ENCODE measurements around the gene OR2V2. TPM values are rescaled to one million over a fixed set of nuclear protein-coding genes. Genes with fewer than 3 reads are reported as not detected.
A peak's percentile ranks its signal among the peaks of the same experiment; 100 is the strongest.

OR2V2 gene
- total and polyA plus RNA-seq, 10 of the 15 experiments (the other 5 are each of a cell fraction or from before 2014, with no cell fraction given) = 0.26 TPM; not detected in 9

DNA sequence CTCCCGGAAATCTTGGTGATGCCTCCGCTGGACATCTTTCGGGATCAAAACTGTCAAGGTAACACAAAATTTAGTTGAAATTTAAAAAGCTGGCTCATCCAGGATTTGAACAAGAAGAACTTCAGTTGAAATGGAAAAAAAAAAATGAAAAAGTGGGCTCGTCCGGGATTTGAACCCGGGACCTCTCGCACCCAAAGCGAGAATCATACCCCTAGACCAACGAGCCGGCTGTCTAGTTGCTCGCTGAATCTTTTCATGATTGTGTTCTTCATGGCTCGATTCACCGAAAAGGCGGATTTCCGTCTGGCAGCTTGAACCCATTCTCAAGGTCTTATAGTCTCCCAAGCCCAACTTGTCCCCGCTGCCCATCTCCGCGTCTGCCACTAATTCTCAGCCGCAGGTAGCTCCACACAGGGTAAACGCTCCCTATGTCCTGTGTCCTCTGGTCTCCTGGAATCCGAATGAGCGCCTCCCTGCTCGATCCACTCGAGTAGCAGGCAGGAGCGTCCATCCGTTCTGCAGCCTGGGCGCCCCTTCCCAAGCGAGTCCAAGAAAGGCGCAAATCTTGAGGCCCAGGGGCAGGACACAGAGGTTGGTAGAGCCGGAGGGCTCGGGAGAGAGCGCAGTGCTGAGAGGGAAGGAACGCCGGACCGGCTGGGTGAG, 41.4 kb downstream of the OR2V2 start (continued):
- TF ChIP-seq, protein P1, sequence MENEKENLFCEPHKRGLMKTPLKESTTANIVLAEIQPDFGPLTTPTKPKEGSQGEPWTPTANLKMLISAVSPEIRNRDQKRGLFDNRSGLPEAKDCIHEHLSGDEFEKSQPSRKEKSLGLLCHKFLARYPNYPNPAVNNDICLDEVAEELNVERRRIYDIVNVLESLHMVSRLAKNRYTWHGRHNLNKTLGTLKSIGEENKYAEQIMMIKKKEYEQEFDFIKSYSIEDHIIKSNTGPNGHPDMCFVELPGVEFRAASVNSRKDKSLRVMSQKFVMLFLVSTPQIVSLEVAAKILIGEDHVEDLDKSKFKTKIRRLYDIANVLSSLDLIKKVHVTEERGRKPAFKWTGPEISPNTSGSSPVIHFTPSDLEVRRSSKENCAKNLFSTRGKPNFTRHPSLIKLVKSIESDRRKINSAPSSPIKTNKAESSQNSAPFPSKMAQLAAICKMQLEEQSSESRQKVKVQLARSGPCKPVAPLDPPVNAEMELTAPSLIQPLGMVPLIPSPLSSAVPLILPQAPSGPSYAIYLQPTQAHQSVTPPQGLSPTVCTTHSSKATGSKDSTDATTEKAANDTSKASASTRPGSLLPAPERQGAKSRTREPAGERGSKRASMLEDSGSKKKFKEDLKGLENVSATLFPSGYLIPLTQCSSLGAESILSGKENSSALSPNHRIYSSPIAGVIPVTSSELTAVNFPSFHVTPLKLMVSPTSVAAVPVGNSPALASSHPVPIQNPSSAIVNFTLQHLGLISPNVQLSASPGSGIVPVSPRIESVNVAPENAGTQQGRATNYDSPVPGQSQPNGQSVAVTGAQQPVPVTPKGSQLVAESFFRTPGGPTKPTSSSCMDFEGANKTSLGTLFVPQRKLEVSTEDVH (IDR thresholded peaks at IDR 0.05; ENCODE audit: low read depth, partially characterized antibody) = no peak
- TF ChIP-seq CBX5 (IDR thresholded peaks at IDR 0.05; ENCODE audit: low read depth) (no peak), ZNF384 (IDR thresholded peaks at IDR 0.05; ENCODE audit: borderline replicate concordance, low read depth, low read length) (no peak), SIN3A (IDR thresholded peaks at IDR 0.05; ENCODE audit: low read depth, low read length) (no peak), FOS (IDR thresholded peaks at IDR 0.05; ENCODE audit: borderline replicate concordance, extremely low read depth, insufficient read length) (no peak), ETV6 (conservative IDR thresholded peaks at IDR 0.05 in 1 of 2, IDR thresholded peaks at IDR 0.05 in 1 of 2; ENCODE audit: borderline replicate concordance in 1 of 2, low read depth in 1 of 2) (peak in 1 of 2 experiments; percentile 27; a peak in 1 of 4 replicates), POLR2AphosphoS5 (IDR thresholded peaks at IDR 0.05; ENCODE audit: low read length) (no peak), ZNF217 (IDR thresholded peaks at IDR 0.05) (no peak), MEF2B (IDR thresholded peaks at IDR 0.05; ENCODE audit: partially characterized antibody, poor library complexity, severe bottlenecking) (peak; percentile 1), POU2F2 (IDR thresholded peaks at IDR 0.05; ENCODE audit: borderline replicate concordance, low read depth, low read length) (no peak), SMC3 (IDR thresholded peaks at IDR 0.05; ENCODE audit: borderline replicate concordance, low read length) (no peak), CEBPB (IDR thresholded peaks at IDR 0.05; ENCODE audit: borderline replicate concordance in 1 of 2, low read depth in 2 of 2, low read length in 2 of 2) (no peak), STAT3 (IDR thresholded peaks at IDR 0.05; ENCODE audit: low read depth, low read length) (no peak), BHLHE40 (IDR thresholded peaks at IDR 0.05; ENCODE audit: borderline replicate concordance in 1 of 2, low read depth in 2 of 2, low read length in 1 of 2) (no peak), SMARCA5 (IDR thresholded peaks at IDR 0.05) (peak; percentile 88; the same call in 1 of the 2 replicates)
- TF ChIP-seq, protein P2, sequence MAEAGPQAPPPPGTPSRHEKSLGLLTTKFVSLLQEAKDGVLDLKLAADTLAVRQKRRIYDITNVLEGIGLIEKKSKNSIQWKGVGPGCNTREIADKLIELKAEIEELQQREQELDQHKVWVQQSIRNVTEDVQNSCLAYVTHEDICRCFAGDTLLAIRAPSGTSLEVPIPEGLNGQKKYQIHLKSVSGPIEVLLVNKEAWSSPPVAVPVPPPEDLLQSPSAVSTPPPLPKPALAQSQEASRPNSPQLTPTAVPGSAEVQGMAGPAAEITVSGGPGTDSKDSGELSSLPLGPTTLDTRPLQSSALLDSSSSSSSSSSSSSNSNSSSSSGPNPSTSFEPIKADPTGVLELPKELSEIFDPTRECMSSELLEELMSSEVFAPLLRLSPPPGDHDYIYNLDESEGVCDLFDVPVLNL (IDR thresholded peaks at IDR 0.05; ENCODE audit: low read depth, low read length) = no peak
- TF ChIP-seq, protein P3, sequence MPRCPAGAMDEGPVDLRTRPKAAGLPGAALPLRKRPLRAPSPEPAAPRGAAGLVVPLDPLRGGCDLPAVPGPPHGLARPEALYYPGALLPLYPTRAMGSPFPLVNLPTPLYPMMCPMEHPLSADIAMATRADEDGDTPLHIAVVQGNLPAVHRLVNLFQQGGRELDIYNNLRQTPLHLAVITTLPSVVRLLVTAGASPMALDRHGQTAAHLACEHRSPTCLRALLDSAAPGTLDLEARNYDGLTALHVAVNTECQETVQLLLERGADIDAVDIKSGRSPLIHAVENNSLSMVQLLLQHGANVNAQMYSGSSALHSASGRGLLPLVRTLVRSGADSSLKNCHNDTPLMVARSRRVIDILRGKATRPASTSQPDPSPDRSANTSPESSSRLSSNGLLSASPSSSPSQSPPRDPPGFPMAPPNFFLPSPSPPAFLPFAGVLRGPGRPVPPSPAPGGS (IDR thresholded peaks at IDR 0.05; ENCODE audit: borderline replicate concordance, insufficient read depth, low read depth, low read length, poor library complexity, severe bottlenecking) = no peak
- TF ChIP-seq, protein P4, sequence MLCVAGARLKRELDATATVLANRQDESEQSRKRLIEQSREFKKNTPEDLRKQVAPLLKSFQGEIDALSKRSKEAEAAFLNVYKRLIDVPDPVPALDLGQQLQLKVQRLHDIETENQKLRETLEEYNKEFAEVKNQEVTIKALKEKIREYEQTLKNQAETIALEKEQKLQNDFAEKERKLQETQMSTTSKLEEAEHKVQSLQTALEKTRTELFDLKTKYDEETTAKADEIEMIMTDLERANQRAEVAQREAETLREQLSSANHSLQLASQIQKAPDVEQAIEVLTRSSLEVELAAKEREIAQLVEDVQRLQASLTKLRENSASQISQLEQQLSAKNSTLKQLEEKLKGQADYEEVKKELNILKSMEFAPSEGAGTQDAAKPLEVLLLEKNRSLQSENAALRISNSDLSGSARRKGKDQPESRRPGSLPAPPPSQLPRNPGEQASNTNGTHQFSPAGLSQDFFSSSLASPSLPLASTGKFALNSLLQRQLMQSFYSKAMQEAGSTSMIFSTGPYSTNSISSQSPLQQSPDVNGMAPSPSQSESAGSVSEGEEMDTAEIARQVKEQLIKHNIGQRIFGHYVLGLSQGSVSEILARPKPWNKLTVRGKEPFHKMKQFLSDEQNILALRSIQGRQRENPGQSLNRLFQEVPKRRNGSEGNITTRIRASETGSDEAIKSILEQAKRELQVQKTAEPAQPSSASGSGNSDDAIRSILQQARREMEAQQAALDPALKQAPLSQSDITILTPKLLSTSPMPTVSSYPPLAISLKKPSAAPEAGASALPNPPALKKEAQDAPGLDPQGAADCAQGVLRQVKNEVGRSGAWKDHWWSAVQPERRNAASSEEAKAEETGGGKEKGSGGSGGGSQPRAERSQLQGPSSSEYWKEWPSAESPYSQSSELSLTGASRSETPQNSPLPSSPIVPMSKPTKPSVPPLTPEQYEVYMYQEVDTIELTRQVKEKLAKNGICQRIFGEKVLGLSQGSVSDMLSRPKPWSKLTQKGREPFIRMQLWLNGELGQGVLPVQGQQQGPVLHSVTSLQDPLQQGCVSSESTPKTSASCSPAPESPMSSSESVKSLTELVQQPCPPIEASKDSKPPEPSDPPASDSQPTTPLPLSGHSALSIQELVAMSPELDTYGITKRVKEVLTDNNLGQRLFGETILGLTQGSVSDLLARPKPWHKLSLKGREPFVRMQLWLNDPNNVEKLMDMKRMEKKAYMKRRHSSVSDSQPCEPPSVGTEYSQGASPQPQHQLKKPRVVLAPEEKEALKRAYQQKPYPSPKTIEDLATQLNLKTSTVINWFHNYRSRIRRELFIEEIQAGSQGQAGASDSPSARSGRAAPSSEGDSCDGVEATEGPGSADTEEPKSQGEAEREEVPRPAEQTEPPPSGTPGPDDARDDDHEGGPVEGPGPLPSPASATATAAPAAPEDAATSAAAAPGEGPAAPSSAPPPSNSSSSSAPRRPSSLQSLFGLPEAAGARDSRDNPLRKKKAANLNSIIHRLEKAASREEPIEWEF (IDR thresholded peaks at IDR 0.05; ENCODE audit: insufficient replicate concordance, low read depth, low read length) = no peak
